ENCODE results near the gene GTF2H1.

The GTF2H1 gene

DNA sequence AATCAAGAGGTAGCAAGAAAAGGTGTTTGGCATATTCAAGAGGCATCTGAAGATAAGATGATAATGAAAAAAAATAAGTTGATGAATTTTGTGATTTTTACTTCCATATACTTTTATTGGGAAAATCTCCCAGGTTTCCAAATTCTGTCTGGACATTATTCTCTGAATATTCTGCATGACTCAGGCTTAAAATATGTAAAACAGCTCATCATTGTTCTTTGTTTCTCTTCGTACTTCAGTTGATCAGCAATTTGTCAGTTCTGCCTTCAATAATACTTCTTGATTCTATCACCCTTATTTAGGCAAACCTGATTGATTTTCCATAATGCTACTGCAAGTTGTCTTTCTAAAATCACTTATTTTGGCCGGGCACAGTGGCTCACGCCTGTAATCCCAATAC, 30.2 kb downstream of the GTF2H1 start:
- TF ChIP-seq CTCF (IDR thresholded peaks at IDR 0.05; ENCODE audit: control insufficient read depth, insufficient read depth, low read depth, low read length, missing control alignments) = no peak
- no peak for DNase-seq (ENCODE audit: low read depth)
- H3K4me3 ChIP-seq (ENCODE audit: control insufficient read depth, low read depth, low read length) = no peak overlapping the region

- no peak overlapping the region for H3K4me3 ChIP-seq (ENCODE audit: control insufficient read depth, low read depth, low read length)
- DNase-seq (ENCODE audit: low read depth) = no peak
- TF ChIP-seq CTCF (IDR thresholded peaks at IDR 0.05; ENCODE audit: control insufficient read depth, insufficient read depth, low read depth, low read length, missing control alignments) = no peak
These were observed 36.3 kb downstream of the GTF2H1 start for GRCh38 chr11:18358646-18359045.

DNA sequence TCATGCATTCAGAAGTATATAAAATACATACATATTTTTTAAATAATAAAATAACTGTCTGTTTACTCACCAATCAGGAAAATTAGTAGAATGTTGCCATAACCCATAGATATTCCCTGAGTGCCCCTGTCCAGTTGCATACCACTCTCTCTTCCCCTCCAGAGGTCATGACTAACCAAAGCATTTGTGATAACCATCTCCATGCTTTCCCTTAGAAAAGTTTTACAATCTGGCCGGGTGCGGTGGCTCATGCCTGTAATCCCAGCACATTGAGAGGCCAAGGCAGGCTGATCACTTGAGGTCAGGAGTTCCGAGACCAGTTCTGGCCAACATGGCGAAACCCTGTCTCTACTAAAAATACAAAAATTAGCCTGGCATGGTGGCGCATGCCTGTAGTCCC, 38.8 kb downstream of the GTF2H1 start:
- no peak overlapping the region for H3K4me3 ChIP-seq (ENCODE audit: control insufficient read depth, low read depth, low read length)
- no peak for DNase-seq (ENCODE audit: low read depth)
- no peak for TF ChIP-seq CTCF (IDR thresholded peaks at IDR 0.05; ENCODE audit: control insufficient read depth, insufficient read depth, low read depth, low read length, missing control alignments)

DNA sequence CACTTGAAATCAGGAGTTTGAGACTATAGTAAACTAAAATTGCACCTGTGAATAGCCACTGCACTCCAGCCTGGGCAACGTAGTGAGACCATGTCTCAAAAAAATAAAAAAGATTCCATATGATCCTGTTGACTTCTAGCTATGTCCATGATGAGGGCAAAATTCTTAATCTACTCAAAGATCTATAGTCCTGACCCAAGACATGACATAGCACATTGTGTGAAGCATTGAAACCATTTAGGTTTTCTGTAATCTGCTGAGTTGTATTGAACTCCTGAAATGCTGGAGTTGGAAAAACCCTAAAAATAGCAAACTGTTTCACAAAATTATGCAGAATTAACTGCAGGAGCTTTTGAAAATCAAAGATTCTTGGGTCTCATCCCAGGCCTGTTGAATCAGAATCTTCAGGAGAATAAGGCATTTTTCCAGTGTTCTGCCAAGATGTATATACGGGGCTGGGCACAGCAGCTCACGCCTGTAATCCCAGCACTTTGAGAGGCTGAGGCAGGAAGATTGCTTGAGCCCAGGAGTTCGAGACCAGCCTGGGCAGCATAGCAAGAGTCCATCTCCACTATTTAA, 42.2 kb downstream of the GTF2H1 start:
- no peak overlapping the region for H3K4me3 ChIP-seq (ENCODE audit: control insufficient read depth, low read depth, low read length)
- TF ChIP-seq CTCF (IDR thresholded peaks at IDR 0.05; ENCODE audit: control insufficient read depth, insufficient read depth, low read depth, low read length, missing control alignments) = no peak
- no peak for DNase-seq (ENCODE audit: low read depth)

DNA sequence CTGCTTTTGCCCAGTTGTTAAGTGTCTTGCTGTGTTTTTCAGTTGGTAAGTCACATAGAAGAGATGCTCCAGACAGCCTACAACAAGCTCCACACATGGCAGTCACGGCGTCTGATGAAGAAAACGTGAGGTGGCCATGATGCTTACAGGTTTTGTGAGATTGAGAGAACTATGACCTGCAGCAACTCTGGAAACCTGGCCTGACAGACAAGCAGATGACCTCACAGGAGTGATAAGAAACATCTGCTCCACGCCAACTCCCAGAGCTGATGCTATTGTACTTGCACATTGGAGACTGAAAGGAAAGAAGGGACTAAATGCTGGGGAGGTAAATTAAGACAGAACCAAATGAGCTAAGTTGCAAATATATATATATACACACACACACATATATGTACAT, 43.4 kb downstream of the GTF2H1 start:
- no peak overlapping the region for H3K4me3 ChIP-seq (ENCODE audit: control insufficient read depth, low read depth, low read length)
- TF ChIP-seq CTCF (IDR thresholded peaks at IDR 0.05; ENCODE audit: control insufficient read depth, insufficient read depth, low read depth, low read length, missing control alignments) = no peak
- DNase-seq (ENCODE audit: low read depth) = no peak

DNA sequence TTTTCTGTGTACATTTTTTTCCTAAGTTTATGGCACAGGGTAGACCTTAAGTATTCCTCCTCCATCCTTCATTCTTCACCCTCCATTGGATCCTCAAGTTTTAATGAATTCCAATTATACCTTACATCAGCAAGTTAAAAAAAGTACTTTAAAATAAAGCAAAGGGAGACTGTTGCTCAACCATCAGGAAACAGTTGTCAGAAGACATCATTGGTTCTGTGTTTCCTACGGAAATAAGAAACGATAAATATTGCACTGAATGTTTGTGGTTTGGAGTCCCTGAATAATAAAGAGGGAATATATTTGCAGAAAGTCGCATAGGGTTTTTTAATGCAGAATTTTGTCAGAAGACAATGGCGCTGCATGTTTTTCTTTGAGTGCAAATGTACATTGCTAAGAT, 43.9 kb downstream of the GTF2H1 start:
- no peak overlapping the region for H3K4me3 ChIP-seq (ENCODE audit: control insufficient read depth, low read depth, low read length)
- TF ChIP-seq CTCF (IDR thresholded peaks at IDR 0.05; ENCODE audit: control insufficient read depth, insufficient read depth, low read depth, low read length, missing control alignments) = no peak
- no peak for DNase-seq (ENCODE audit: low read depth)

DNA sequence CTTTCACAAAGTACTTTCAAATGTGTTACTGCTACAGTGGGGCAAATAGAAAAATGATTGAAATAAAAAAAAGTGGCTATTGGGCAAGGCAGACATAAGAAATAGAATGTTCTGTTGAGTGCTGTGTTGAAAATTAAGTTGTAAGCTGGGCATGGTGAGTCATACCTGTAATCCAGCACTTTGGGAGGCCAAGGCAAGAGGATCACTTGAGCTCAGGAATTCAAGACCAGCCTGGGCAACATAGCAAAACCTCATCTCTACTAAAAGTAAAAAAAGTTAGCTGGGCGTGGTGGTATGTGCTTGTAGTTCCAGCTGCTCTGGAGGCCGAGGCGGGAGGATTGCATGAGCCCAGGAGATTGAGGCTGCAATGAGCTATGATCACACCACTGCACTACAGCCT, 45.1 kb downstream of the GTF2H1 start:
- H3K4me3 ChIP-seq (ENCODE audit: control insufficient read depth, low read depth, low read length) = no peak overlapping the region
- TF ChIP-seq CTCF (IDR thresholded peaks at IDR 0.05; ENCODE audit: control insufficient read depth, insufficient read depth, low read depth, low read length, missing control alignments) = no peak
- no peak for DNase-seq (ENCODE audit: low read depth)
